Right ventricle myocardium superior (tissue), 1 donor: ENCODE measurements around the gene TARS1. TPM values are rescaled to one million over a fixed set of nuclear protein-coding genes. Genes with fewer than 3 reads are reported as not detected.

Experiments used
- ATAC-seq: fragments of 200-7000 bp; cut with Tn5 transposase; one replicate; pipeline ENCODE4 v1.9.1; 2020; ENCODE audit warnings: mild to moderate bottlenecking; ENCODE audit not compliant: poor library complexity
- DNase-seq: peaks from one replicate; pipeline ENCODE4 v3.0.0-alpha.2; 2020
- intact Hi-C: fragments of 100-400 bp; cut with DNase I; formaldehyde crosslinking; loops from one replicate; pipeline ENCODE4 v1.11.2; 2022
- total RNA-seq: library from RNA; stranded (reverse); fragmentation: NEBNext Ultra II Directional; extraction: Animal tissue kit (Norgen Biotek cat#: 25700); gene quantifications from one replicate; pipeline ENCODE4 v1.2.1, GENCODE V29; 2021
- donor health status: DM: no; HTN: yes; CAD: no; lungs with severe emphysema.

The TARS1 gene
- total RNA-seq, 1 donor from 2014 or later, result 63.4 TPM

DNA sequence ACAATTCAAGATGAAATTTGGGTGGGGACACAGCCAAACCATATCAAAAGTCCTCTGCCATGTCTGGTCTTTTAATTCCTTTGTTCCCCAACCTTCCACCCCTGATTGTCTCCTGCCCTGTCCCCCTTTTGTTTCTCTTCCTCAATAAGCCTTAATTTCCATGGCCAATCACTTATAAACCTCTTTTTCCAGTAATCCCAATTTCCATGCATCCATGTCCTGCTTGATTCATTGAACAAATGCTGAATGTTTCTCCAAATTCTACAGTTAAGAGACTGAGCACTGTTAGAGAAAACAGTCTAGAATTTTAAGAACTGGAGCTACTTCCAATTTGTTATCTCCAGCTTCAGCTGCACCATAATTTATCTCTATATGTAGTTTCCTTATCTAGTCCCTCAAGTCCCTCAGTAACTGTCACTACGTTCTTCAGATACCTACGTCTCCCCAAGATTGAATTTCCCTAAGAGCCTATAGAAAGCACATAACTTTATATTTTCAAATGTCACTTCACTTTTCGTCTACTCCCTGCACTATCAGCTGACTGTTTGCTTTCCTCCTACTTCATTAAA lies 34.2 kb downstream of the TARS1 start:
- no peak for ATAC-seq
- intact Hi-C loops, result no loop called here
- DNase-seq, result no peak

DNA sequence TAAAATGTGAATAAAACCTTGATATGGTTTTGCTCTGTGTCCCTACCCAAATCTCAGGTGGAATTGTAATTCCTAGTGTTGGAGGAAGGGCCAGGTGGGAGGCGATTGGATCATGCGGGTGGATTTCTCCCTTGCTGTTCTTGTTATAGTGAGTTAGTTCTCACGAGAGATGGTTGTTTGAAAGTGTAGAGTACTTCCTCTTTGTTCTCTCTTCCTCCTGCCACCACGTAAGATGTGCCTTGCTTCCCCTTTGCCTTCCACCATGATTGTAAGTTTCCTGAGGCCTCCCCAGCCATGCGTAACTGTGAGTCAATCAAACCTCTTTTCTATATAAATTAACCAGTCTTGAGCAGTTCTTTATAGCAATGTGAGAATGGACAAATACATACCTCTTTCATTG lies 34.9 kb downstream of the TARS1 start:
- intact Hi-C loops, result no loop called here
- DNase-seq, result no peak
- no peak for ATAC-seq

DNA sequence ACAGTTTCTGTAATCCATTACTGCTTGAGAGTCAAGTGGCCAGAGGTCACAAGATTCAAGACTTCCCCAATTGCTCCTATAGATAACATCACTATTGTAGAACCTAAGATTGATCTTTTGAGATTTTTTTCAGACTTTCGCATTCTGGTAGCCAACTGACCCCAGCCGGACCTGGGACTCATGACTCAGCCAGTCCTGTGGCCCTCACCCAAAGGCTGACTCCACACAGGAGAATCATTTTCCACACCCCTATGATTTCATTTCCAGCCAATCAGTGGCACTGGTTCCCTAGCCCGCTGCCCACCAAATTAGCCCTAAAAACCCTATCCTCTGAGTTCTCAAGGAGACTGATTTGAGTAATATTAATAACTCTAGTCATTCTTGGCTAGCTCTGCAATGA lies 36.2 kb downstream of the TARS1 start:
- intact Hi-C loops, result no loop called here
- no peak for DNase-seq
- no peak for ATAC-seq

DNA sequence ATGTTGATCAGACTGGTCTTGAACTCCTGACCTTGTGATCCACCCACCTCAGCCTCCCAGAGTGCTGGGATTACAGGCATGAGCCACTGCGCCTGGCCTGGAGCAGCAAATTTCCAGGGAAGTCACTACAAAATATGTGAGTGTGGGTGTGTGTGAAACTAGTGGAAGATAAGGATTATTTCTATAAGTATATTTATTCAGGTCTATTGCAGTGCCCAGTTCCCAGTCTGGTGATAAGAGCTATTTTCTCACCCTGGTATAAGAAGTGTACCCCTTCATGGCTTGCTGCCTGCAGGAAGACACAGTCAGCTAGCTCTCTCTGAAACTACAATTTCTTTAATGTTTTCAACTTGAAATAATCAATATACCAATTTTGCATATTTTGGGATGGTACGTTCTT lies 37.1 kb downstream of the TARS1 start:
- intact Hi-C loops, result no loop called here

DNA sequence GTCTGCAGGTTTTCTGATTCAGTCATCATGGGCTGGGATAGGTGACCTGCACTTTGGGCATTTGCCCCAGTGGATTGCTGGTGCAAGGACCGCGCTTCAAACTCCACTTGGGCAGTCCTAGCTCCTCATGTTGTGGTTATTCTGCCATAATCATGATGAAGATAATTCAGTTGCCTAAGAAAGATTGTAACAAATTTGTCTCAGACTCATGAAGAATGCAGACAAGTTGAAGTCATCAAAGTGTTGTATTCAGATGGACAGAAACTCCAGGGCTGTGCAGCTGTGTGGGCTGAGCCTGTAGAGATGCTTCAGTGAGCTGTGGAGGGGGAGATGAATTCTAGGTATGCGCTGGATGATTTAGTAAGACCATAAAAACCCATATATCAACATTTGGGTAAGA lies 38.5 kb downstream of the TARS1 start:
- DNase-seq (no peak), ATAC-seq (no peak)
- intact Hi-C loops, result no loop called here

More for the DNA sequence above, 37.1 kb downstream of the TARS1 start:
- DNase-seq, result no peak
- no peak for ATAC-seq

DNA sequence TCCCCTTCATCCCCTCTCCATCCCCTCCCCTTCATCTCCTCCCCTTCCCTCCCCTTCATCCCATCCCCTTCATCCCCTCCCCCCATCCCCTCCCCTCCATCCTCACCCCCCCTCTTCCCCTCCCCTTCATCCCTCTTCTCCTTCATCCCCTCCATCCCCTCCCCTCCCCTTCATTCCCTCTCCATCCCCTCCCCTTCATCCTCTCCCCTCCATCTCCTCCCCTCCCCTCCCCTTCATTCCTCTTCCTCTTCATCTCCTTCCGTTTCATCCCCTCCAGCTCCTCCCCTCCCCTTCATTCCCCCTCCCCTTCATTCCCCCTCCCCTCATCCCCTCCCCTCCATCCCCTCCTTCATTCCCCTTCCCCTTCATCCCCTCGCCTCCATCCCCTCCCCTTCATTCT lies 40.1 kb downstream of the TARS1 start:
- DNase-seq (no peak), ATAC-seq (no peak)
- intact Hi-C loops, result no loop called here

DNA sequence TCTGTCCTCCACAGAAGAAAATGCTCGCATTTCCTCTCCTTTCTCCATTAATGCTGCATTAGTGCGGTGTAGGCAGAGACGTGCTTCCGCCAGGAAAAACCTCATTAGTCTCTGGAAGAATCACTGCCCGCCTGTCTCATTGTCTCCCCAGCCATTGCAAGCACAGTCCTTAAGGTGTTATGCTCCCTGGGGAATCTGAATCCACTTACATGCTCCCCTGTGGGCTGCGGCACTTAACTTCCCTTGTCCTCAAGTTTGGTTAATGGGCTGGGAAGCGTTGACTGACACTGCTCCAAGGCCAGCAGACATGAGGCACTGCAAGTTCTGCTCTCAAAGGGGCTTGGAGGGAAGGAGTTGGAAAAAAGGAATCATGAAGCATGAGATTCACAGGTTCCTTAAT lies 41.6 kb downstream of the TARS1 start:
- intact Hi-C loops, result no loop called here
- ATAC-seq, result no peak

DNA sequence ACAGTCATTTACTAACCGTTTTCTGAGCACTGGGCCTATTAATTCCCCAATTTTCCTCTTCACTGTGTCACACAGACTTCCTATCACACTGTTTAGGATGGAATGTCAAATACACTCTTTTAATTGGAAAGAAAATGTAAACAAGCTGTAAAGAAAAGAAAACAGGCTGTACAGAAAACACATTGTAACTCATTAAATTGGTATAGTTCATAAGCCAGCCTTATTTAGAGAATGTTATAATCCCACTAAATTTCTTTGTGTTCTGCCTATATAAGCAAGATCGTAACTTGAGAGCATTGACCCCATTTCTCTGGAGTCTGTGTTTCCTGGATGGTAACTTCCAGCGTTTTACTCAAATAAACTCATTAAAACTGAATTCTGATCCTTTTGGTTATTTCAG lies 46.5 kb downstream of the TARS1 start:
- DNase-seq (no peak), ATAC-seq (no peak)
- intact Hi-C loops, result no loop called here

More for the DNA sequence above, 41.6 kb downstream of the TARS1 start:
- no peak for DNase-seq

DNA sequence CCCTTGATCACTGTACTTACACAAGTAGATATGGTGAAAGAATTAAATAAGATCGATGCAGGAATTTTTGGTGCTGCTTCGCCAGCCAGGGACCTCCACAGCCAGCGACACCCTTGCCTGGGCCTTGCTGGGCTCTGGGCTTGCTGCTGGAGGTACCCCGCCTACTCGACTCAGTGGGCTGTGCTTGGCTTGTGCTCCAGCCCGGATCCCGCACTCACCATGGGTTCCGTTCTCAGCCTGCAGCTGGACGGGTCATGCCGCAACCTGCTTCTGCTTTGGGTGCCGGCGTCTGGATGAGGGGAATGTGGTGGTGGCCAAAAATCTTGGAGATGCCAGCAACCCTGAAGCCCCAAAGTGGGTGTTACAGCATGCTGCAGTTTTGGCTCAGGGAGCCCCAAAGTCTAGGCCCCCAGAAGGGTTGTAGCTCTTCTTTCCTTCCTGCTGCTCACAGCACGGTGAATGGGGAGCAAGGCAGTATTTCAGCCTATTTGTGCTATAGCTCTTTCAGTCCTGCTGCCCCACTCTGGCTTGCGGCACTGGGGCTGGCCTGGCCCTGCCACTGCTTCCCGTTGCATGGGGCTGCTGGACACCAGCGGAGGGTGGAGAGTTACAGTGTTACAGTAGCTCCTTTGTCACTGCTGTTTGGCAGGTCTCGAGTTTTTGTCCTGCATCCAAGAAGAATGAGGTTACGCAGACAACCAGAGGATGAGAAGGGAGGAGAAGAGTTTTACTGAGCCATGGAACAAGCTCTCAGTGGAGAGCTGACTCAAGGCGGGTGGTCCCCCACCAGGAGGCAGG lies 48.0 kb downstream of the TARS1 start:
- no peak for DNase-seq
- intact Hi-C loops, result no loop called here
- ATAC-seq, result no peak

DNA sequence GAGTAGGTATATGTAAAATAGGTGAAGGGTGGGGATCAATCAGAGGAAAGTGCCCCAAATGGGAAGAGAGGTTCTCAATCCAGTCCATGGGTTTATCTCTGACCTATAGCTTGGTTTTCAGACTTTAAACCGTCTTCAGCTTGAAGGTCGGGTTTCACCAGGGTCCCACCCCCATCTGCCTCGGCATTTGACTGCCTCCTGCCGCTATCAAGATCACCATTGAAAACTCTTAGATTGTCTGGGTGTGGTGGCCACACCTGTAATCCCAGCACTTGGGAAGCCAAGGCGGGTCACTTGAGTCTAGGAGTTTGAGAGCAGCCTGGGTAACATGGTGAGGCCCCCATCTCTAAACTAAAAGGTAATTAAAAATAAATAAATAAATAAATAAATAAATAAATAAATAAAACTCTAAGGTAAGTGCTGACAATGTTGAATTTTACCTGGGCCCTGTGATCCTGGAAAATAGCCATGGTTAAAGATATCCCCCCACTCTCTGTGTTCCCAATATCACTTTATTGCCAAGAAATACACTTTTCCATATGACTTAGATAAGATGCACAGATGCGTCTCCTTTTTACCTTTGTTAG lies 48.8 kb downstream of the TARS1 start:
- ATAC-seq (no peak), DNase-seq (no peak)
- intact Hi-C loops, result no loop called here

DNA sequence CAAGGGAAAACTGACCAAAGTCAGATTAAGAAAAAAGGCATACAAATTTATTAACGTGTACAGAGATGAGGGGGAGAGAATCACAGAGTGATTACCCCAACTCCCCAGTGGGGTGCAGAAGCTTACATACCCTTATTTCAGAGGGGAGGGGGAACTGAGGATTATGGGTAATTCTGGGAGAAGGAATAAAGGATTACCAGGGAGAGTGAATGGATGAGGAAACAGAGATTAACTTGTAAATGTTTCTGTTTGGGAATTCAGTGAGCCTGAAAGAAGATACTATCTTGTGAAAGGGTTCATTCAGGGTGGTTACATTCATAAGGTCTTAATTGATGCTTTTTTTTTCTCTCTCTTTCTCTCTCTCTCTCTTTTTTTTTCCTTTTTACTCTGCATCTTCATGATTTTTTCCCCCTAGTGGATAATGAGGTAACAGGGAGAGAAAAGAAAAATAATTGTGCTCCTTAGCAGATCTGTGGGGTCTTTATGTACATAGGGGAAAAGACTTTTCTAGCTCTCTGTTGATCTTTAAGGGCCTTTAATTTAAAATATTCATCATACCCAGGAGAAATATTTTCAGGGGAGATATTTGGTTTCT lies 49.4 kb downstream of the TARS1 start:
- DNase-seq (no peak), ATAC-seq (no peak)
- intact Hi-C loops, result no loop called here

DNA sequence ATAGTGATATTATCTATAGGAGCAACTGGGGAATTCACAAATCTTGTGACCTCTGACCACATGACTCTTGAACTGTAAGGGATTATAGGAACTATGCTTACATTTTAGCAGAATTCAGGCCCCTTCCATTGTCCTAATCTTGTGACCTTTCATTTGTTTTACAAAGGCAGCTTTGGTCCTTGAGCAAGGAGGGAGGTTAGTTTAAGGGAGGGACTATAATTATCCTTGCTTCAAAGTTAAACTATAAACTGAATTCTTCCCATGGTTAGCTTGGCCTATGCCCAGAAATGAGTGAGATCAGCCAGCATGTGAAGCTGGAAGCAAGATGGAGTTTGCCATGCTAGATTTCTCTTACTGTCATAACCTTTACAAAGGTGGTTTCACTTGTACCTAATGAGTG lies 51.2 kb downstream of the TARS1 start:
- no peak for ATAC-seq
- intact Hi-C loops, result no loop called here
- no peak for DNase-seq

DNA sequence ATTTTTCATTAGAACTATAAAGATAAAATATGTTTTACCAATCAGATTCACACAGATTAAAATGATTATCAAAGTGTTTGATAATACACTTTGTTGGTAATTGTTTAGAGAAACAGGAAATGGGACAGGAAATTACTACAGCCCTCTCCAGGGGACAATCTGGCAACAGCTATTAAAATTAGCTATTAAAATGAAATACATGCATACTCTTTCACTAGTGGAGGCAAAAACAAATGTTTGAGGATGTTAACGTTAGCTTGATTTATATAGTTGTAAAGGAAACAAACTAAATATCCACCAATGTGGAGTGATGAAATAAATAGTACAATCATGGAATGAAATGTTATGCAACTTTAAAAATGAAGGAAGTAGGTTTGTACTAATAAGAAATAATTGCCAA lies 53.7 kb downstream of the TARS1 start:
- ATAC-seq, result no peak
- DNase-seq, result no peak
- intact Hi-C loops, result no loop called here

DNA sequence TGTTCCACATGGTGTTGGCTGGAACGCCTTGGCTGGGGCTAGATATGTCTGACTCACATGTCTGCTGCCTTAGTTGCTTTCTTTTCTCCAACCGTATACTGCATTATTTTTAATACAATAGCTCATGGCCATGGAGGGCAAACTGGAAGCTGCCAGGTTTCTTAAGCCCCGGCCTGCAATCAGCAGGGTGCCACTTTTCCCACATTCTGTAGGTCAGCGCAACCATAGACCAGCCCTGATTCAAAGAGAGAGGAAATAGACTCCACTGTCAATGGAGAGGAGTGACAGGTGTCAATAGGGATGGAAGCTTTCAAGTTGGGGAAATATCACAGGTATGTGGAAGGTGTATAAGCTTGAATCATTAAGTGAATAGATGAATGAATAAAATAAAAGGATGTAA lies 60.5 kb downstream of the TARS1 start:
- ATAC-seq (no peak), DNase-seq (no peak)
- intact Hi-C loops, result no loop called here

DNA sequence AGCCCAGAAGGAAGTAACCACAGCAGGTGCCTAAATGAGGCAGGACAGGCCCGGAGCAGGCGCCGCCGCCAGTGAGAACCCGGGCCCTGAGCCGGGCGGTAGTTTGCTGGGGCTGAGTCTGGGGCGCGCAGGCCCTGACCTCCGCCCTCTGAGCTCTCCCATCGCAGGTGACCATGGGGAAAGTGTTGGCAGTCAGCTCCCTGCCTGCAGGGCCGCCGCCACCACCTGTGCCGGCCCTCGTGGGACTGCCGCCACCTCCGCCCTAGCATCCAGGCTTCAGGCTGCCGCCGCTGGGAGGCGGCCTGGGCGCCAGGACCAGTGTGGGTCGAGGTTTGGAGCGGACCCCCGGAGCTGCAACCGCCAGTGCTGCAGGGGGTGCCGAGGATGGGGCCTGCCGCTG lies 61.1 kb downstream of the TARS1 start:
- ATAC-seq (no peak), DNase-seq (no peak)
- intact Hi-C loops, result no loop called here

DNA sequence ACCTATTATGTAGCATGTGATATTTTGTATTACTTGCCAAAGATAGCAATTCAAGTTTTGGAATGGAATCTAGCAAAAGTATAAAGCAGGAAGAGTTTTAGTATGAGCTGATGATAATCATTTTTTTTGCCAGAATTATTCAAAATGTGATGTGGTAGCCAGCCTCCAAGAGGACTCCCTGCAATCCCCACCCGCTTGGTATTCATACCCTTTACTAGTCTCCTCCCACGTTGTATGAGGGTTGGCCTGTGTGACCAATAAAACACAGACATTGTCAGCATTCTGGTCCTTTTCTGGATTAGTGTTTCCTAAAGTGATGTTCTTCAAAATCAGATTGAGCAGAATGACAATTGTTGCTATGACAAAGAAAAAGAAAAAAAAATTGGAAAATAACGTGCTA lies 63.8 kb downstream of the TARS1 start:
- no peak for ATAC-seq
- intact Hi-C loops, result no loop called here
- DNase-seq, result no peak

DNA sequence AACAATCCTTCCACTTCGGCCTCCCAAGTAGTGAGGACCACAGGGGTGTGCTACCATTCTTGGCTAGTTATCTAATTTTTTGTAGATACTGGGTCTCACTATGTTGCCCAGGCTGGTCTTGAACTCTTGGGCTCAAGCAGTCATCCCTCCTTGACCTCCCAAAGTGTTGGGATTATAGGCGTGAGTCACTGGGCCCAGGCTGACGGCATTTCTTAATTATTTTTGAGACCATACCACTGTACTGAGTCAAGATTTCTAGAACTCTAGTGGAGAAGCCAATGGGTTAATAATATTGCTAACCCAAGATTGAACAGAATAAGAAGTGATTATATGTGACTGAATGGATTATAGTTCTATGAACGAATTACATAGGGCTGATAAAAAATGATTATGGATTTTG lies 66.7 kb downstream of the TARS1 start:
- DNase-seq (no peak), ATAC-seq (no peak)
- intact Hi-C loops, result no loop called here

DNA sequence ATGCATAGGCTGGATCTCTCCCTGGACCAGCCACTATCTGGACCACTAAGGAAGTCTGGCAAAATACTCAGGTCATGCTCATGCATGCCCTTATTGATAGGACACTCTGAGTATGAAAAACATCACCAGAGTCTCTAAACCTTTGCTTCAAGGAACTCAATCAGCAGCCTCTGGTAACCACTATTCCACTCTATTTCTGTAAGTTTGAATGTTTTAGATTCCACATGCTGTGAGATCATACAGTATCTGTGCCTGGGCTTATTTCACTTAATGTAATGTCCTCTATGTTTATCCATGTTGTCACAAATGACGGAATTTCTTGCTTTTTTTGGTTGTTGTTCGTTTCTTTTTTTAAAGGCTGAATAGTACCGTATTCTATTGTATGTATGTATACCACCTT lies 68.3 kb downstream of the TARS1 start:
- intact Hi-C loops, result no loop called here
- ATAC-seq, result no peak

DNA sequence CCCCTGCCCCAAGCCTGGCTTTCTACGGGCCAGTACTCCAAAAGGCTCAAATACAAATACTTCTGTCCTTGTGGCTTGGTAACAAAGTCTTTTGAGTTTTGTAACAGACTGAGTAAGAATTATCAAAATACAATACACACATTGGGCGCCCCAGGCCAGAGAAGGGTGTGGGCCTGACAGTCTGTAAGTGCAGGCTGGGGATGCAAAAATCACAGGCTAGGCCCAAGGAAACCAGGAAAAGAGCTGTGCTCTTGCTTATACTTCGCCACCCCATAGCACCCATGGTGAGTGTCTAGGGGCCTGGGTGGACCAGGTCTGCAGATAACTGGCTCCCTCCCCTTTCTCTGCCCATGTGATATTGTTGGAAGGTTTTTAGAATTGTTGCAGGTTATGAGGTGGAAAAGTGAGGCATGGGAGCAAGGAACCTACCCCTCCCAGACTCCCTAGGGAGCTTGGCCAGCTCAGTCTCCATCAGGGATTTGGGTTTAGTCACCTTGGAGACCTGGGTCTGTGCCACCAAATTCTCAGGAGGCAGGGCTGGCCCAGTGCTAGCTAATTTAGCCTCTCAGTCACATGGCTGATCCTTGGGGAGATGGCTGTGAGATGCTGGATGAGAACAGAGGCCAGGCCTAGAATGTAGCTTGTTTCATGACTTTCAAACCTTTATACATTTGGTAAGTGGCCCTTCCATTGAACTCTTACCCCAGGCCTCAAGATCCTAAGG lies 72.9 kb downstream of the TARS1 start:
- ATAC-seq, result no peak
- intact Hi-C loops, result no loop called here
- DNase-seq, result no peak

More for the DNA sequence above, 68.3 kb downstream of the TARS1 start:
- no peak for DNase-seq
